BLaER1 (cell line): ENCODE results near the gene DLG2.

Experiments
- H3K27ac ChIP-seq: shearing (Covaris generic); formaldehyde crosslinking; 2 replicates; pipeline ENCODE4 v1.8.1; 2022
- H3K27me3 ChIP-seq: shearing (Covaris generic); formaldehyde crosslinking; 2 replicates; pipeline ENCODE4 v1.8.1; 2022
- H3K36me3 ChIP-seq: shearing (Covaris generic); formaldehyde crosslinking; 2 replicates; pipeline ENCODE4 v1.8.1; 2022
- H3K4me1 ChIP-seq: shearing (Covaris generic); formaldehyde crosslinking; 2 replicates; pipeline ENCODE4 v1.8.1; 2022
- H3K4me2 ChIP-seq: shearing (Covaris generic); formaldehyde crosslinking; 2 replicates; pipeline ENCODE4 v1.8.1; 2022
- H3K4me3 ChIP-seq: shearing (Covaris generic); formaldehyde crosslinking; 2 replicates; pipeline ENCODE4 v1.8.1; 2022
- H3K9ac ChIP-seq: shearing (Covaris generic); formaldehyde crosslinking; 2 replicates; pipeline ENCODE4 v1.8.1; 2022
- H3K9me3 ChIP-seq: shearing (Covaris generic); formaldehyde crosslinking; 2 replicates; pipeline ENCODE4 v1.8.1; 2022
- H4K20me1 ChIP-seq: shearing (Covaris generic); formaldehyde crosslinking; 2 replicates; pipeline ENCODE4 v1.8.1; 2022
- Cebpa-rat ChIP-seq: shearing (Covaris generic); IDR thresholded peaks from 2 replicates; pipeline ENCODE4 v1.8.1; 2022

DLG2 gene

GRCh38 chr11:83546368-83546767, 2080.8 kb downstream of the DLG2 start:
- Histone ChIP-seq H3K27me3 (no peaks in the 10 kb centered on the region), H3K27ac (no peak overlapping the region), H3K9me3 (no peaks in the 10 kb centered on the region), H3K36me3 (no peaks in the 10 kb centered on the region), H3K4me3 (no peak overlapping the region), H4K20me1 (no peaks in the 10 kb centered on the region), H3K4me2 (no peak overlapping the region), H3K9ac (no peak overlapping the region), H3K4me1 (no peaks in the 10 kb centered on the region)
- no peak for TF ChIP-seq Cebpa-rat

- H3K9me3 ChIP-seq: no peaks in the 10 kb centered on the region
- H3K27me3 ChIP-seq: no peaks in the 10 kb centered on the region
Observed at GRCh38 chr11:83545494-83546260, 2081.5 kb downstream of the DLG2 start.

GRCh38 chr11:83544846-83545245, 2082.3 kb downstream of the DLG2 start:
- Histone ChIP-seq H3K27me3 (no peaks in the 10 kb centered on the region), H3K4me2 (no peak overlapping the region)
- no peak for TF ChIP-seq Cebpa-rat

More at GRCh38 chr11:83545494-83546260, 2081.5 kb downstream of the DLG2 start:
- Histone ChIP-seq H3K9ac (no peak overlapping the region), H3K4me3 (no peak overlapping the region), H3K4me2 (no peak overlapping the region), H3K27ac (no peak overlapping the region), H3K36me3 (no peaks in the 10 kb centered on the region), H4K20me1 (no peaks in the 10 kb centered on the region), H3K4me1 (no peaks in the 10 kb centered on the region)
- no peak for TF ChIP-seq Cebpa-rat

GRCh38 chr11:83543706-83544439, 2083.3 kb downstream of the DLG2 start:
- TF ChIP-seq Cebpa-rat: no peak
- H3K4me2 ChIP-seq: no peak overlapping the region
- H3K36me3 ChIP-seq: no peaks in the 10 kb centered on the region
- H3K4me1 ChIP-seq: no peaks in the 10 kb centered on the region
- H4K20me1 ChIP-seq: no peaks in the 10 kb centered on the region
- no peak overlapping the region for H3K27ac ChIP-seq
- no peaks in the 10 kb centered on the region for H3K27me3 ChIP-seq
- H3K9me3 ChIP-seq: no peaks in the 10 kb centered on the region
- H3K9ac ChIP-seq: no peak overlapping the region
- H3K4me3 ChIP-seq: no peak overlapping the region

More at GRCh38 chr11:83544846-83545245, 2082.3 kb downstream of the DLG2 start:
- Histone ChIP-seq H3K4me1 (no peaks in the 10 kb centered on the region), H3K36me3 (no peaks in the 10 kb centered on the region), H3K9ac (no peak overlapping the region), H4K20me1 (no peaks in the 10 kb centered on the region), H3K27ac (no peak overlapping the region), H3K4me3 (no peak overlapping the region), H3K9me3 (no peaks in the 10 kb centered on the region)

GRCh38 chr11:83542861-83543260, 2084.3 kb downstream of the DLG2 start:
- no peaks in the 10 kb centered on the region for H3K4me1 ChIP-seq
- H4K20me1 ChIP-seq: no peaks in the 10 kb centered on the region
- TF ChIP-seq Cebpa-rat: no peak
- H3K9me3 ChIP-seq: no peaks in the 10 kb centered on the region
- no peaks in the 10 kb centered on the region for H3K36me3 ChIP-seq
- H3K4me2 ChIP-seq: no peak overlapping the region
- no peak overlapping the region for H3K27ac ChIP-seq
- no peak overlapping the region for H3K4me3 ChIP-seq
- no peak overlapping the region for H3K9ac ChIP-seq
- H3K27me3 ChIP-seq: no peaks in the 10 kb centered on the region

- no peak overlapping the region for H3K4me2 ChIP-seq
- H3K36me3 ChIP-seq: no peaks in the 10 kb centered on the region
- no peak overlapping the region for H3K27ac ChIP-seq
- TF ChIP-seq Cebpa-rat: no peak
- no peaks in the 10 kb centered on the region for H3K27me3 ChIP-seq
- no peaks in the 10 kb centered on the region for H4K20me1 ChIP-seq
- no peaks in the 10 kb centered on the region for H3K4me1 ChIP-seq
- H3K9ac ChIP-seq: no peak overlapping the region
- no peaks in the 10 kb centered on the region for H3K9me3 ChIP-seq
- no peak overlapping the region for H3K4me3 ChIP-seq
Observed at GRCh38 chr11:83540728-83541127, 2086.4 kb downstream of the DLG2 start.

GRCh38 chr11:83540112-83540675, 2086.9 kb downstream of the DLG2 start:
- H3K27me3 ChIP-seq: no peaks in the 10 kb centered on the region
- H3K9me3 ChIP-seq: no peaks in the 10 kb centered on the region
- no peak overlapping the region for H3K27ac ChIP-seq
- no peak overlapping the region for H3K4me2 ChIP-seq
- no peaks in the 10 kb centered on the region for H3K36me3 ChIP-seq
- TF ChIP-seq Cebpa-rat: no peak
- no peaks in the 10 kb centered on the region for H3K4me1 ChIP-seq
- no peak overlapping the region for H3K9ac ChIP-seq
- no peaks in the 10 kb centered on the region for H4K20me1 ChIP-seq
- H3K4me3 ChIP-seq: no peak overlapping the region

GRCh38 chr11:83538286-83538685, 2088.9 kb downstream of the DLG2 start:
- H3K4me1 ChIP-seq: no peaks in the 10 kb centered on the region
- H3K27me3 ChIP-seq: no peaks in the 10 kb centered on the region

GRCh38 chr11:83537131-83537610, 2090.0 kb downstream of the DLG2 start:
- no peaks in the 10 kb centered on the region for H3K27me3 ChIP-seq
- H3K9me3 ChIP-seq: no peaks in the 10 kb centered on the region
- no peak overlapping the region for H3K4me3 ChIP-seq
- no peaks in the 10 kb centered on the region for H4K20me1 ChIP-seq
- no peak overlapping the region for H3K4me2 ChIP-seq
- no peaks in the 10 kb centered on the region for H3K36me3 ChIP-seq
- no peak overlapping the region for H3K9ac ChIP-seq
- H3K27ac ChIP-seq: no peak overlapping the region
- no peak for TF ChIP-seq Cebpa-rat
- H3K4me1 ChIP-seq: no peaks in the 10 kb centered on the region

More at GRCh38 chr11:83538286-83538685, 2088.9 kb downstream of the DLG2 start:
- H3K36me3 ChIP-seq: no peaks in the 10 kb centered on the region
- H3K4me2 ChIP-seq: no peak overlapping the region
- no peaks in the 10 kb centered on the region for H4K20me1 ChIP-seq
- no peak for TF ChIP-seq Cebpa-rat
- no peaks in the 10 kb centered on the region for H3K9me3 ChIP-seq
- H3K4me3 ChIP-seq: no peak overlapping the region
- H3K27ac ChIP-seq: no peak overlapping the region
- no peak overlapping the region for H3K9ac ChIP-seq

- H3K4me3 ChIP-seq: no peak overlapping the region
- no peak for TF ChIP-seq Cebpa-rat
- H3K36me3 ChIP-seq: no peaks in the 10 kb centered on the region
- H3K9ac ChIP-seq: no peak overlapping the region
- H3K27me3 ChIP-seq: no peaks in the 10 kb centered on the region
- no peak overlapping the region for H3K27ac ChIP-seq
- H3K9me3 ChIP-seq: no peaks in the 10 kb centered on the region
- H3K4me1 ChIP-seq: no peaks in the 10 kb centered on the region
- H3K4me2 ChIP-seq: no peak overlapping the region
- H4K20me1 ChIP-seq: no peaks in the 10 kb centered on the region
Observed at GRCh38 chr11:83533166-83533565, 2094.0 kb downstream of the DLG2 start.
